SJCRH30 (cell line): ENCODE measurements around the gene FSTL4. TPM values are rescaled to one million over a fixed set of nuclear protein-coding genes. Genes with fewer than 3 reads are reported as not detected.

Source experiments
- DNase-seq, 2 experiments: peaks; one replicate each; pipeline ENCODE4 v3.0.0-alpha.2; 2015 to 2020
- H3K27ac ChIP-seq: fragments of 250-450 bp; sonication (Bioruptor Pico); 2 replicates; pipeline ENCODE4 v1.5.1; 2020; ENCODE audit warnings: mild to moderate bottlenecking, moderate library complexity
- H3K27me3 ChIP-seq: fragments of 250-450 bp; sonication (Bioruptor Pico); 2 replicates; pipeline ENCODE4 v1.5.1; 2020; ENCODE audit warnings: mild to moderate bottlenecking, moderate library complexity
- H3K36me3 ChIP-seq: fragments of 250-450 bp; sonication (Bioruptor Pico); 2 replicates; pipeline ENCODE4 v1.5.1; 2020; ENCODE audit warnings: mild to moderate bottlenecking, moderate library complexity
- H3K4me1 ChIP-seq: fragments of 250-450 bp; sonication (Bioruptor Pico); 2 replicates; pipeline ENCODE4 v1.5.1; 2020; ENCODE audit warnings: mild to moderate bottlenecking, moderate library complexity
- H3K4me3 ChIP-seq: fragments of 250-450 bp; sonication (Bioruptor Pico); 2 replicates; pipeline ENCODE4 v1.5.1; 2020; ENCODE audit warnings: mild to moderate bottlenecking, moderate library complexity
- H3K9me3 ChIP-seq: fragments of 250-450 bp; sonication (Bioruptor Pico); replicated peaks from 2 replicates; pipeline ENCODE4 v1.5.1; 2020; ENCODE audit warnings: mild to moderate bottlenecking, moderate library complexity
- total RNA-seq: library from RNA; depleted of rRNA; stranded (reverse); fragments of >200 nt; shearing (Covaris generic); gene quantifications from 2 replicates; pipeline ENCODE4 v1.2.3, GENCODE V29; 2014

The FSTL4 gene
- total RNA-seq, 1 experiment from 2014 or later, result 7.1 TPM

DNA sequence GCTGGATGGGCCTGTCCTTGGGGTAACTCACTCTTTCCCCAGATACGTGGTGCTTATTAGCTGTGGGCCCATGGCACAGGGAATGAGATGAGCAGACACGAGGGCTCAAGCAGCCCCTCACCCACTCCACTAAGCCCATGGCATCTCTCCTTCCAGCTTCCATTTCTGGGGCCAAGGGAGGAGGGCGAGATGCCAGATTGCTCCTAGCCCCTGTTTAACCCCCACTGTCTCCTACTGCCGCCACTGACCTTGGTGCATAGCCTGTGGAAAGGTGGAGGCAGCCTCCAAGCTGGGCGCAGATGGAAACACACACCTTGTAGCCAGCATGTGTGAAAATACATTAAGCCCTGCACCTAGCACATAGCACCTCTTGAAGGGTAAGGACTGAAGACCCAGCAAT, 167.6 kb downstream of the FSTL4 start:
- H3K4me3 ChIP-seq, result no peak overlapping the region
- DNase-seq, result no peak
- no peak overlapping the region for H3K27ac ChIP-seq
- H3K4me1 ChIP-seq, result no peaks in the 10 kb centered on the region; the same call in 1 of the 2 replicates
- H3K36me3 ChIP-seq, result no peaks in the 10 kb centered on the region
- no peaks in the 10 kb centered on the region for H3K27me3 ChIP-seq
- H3K9me3 ChIP-seq, result no peaks in the 10 kb centered on the region

GRCh38 chr5:133441166-133441815, 171.1 kb downstream of the FSTL4 start:
- H3K9me3 ChIP-seq, result no peaks in the 10 kb centered on the region; the same call in 1 of the 2 replicates
- no peak for DNase-seq
- no peaks in the 10 kb centered on the region for H3K27me3 ChIP-seq
- H3K27ac ChIP-seq, result no peak overlapping the region
- H3K4me3 ChIP-seq, result no peak overlapping the region
- no peaks in the 10 kb centered on the region for H3K36me3 ChIP-seq
- H3K4me1 ChIP-seq, result no peaks in the 10 kb centered on the region

DNA sequence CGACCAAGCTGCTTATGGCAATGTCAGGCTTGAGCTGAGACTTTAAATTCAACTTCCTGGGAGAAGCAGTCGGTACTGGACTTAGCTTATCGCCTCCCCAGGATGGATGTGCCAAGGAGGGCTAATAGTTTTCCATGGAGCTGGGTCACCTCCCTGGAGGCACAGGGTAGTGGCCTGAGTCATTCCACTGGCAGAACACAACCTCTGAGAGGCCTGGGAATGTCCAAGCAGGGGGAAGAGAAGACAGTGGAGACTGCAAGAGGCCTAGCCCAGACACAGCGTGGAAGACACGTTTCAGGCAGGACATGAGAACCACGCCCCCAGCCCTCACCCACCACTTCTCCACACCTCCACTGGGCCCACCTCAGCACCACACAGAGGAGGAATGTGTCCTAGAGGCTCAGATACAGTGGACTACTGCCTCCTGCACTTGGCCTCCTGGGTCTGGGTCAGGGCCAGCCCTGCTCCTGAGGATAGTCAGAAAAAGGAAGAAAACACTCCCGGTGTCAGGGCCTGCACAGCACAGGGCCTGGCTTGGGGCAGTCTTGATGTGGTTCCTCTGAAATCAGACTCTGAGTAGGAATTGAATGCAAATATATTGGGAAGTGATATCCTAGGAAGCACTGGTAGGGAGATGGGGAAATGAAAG, 171.8 kb downstream of the FSTL4 start:
- no peaks in the 10 kb centered on the region for H3K27me3 ChIP-seq
- H3K4me3 ChIP-seq, result no peak overlapping the region
- H3K36me3 ChIP-seq, result no peaks in the 10 kb centered on the region
- no peak for DNase-seq
- no peak overlapping the region for H3K27ac ChIP-seq
- no peaks in the 10 kb centered on the region for H3K4me1 ChIP-seq
- no peaks in the 10 kb centered on the region; the same call in 1 of the 2 replicates for H3K9me3 ChIP-seq

DNA sequence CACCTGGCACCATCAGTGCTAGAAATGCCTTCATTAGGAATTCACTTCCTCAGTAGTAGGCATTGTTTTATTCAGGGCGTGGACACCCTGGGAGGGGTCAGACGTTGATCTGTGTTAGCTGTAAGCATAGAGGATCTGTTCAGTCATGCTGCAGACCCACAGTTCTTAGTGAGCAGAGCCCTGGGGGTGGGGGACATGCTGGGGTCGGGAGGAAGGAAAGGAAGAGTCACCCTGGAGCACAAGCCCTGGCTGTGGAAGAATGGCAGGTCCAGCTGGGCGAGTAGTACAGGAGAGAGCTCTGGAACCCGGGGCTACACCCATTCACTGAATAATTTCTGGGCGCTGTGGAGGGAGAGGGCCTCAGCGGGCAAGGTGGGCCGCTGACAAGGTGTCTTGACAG, 172.5 kb downstream of the FSTL4 start:
- Histone ChIP-seq H3K36me3 (no peaks in the 10 kb centered on the region), H3K27me3 (no peaks in the 10 kb centered on the region), H3K27ac (no peak overlapping the region), H3K4me3 (no peak overlapping the region), H3K9me3 (no peaks in the 10 kb centered on the region; the same call in 1 of the 2 replicates), H3K4me1 (no peaks in the 10 kb centered on the region)
- no peak for DNase-seq

- no peak for DNase-seq
- H3K36me3 ChIP-seq, result no peaks in the 10 kb centered on the region
- no peak overlapping the region for H3K27ac ChIP-seq
Measured at GRCh38 chr5:133438487-133438886, 173.9 kb downstream of the FSTL4 start.

GRCh38 chr5:133434336-133434735, 178.0 kb downstream of the FSTL4 start:
- no peaks in the 10 kb centered on the region for H3K27me3 ChIP-seq
- H3K4me3 ChIP-seq, result no peak overlapping the region
- no peaks in the 10 kb centered on the region; the same call in 1 of the 2 replicates for H3K9me3 ChIP-seq
- H3K27ac ChIP-seq, result no peak overlapping the region
- H3K36me3 ChIP-seq, result no peaks in the 10 kb centered on the region
- H3K4me1 ChIP-seq, result no peaks in the 10 kb centered on the region
- no peak for DNase-seq

More at GRCh38 chr5:133438487-133438886, 173.9 kb downstream of the FSTL4 start:
- H3K27me3 ChIP-seq, result no peaks in the 10 kb centered on the region
- no peak overlapping the region for H3K4me3 ChIP-seq
- H3K4me1 ChIP-seq, result no peaks in the 10 kb centered on the region
- H3K9me3 ChIP-seq, result no peaks in the 10 kb centered on the region; the same call in 1 of the 2 replicates

GRCh38 chr5:133433641-133434040, 178.7 kb downstream of the FSTL4 start:
- Histone ChIP-seq H3K36me3 (no peaks in the 10 kb centered on the region), H3K4me3 (no peak overlapping the region), H3K9me3 (no peaks in the 10 kb centered on the region; the same call in 1 of the 2 replicates), H3K4me1 (no peaks in the 10 kb centered on the region), H3K27ac (no peak overlapping the region), H3K27me3 (no peaks in the 10 kb centered on the region)
- no peak for DNase-seq

- Histone ChIP-seq H3K36me3 (no peaks in the 10 kb centered on the region), H3K27ac (no peak overlapping the region), H3K27me3 (no peaks in the 10 kb centered on the region), H3K4me1 (no peaks in the 10 kb centered on the region), H3K9me3 (no peaks in the 10 kb centered on the region; the same call in 1 of the 2 replicates), H3K4me3 (no peak overlapping the region)
- no peak for DNase-seq
Measured at GRCh38 chr5:133432956-133433532, 179.3 kb downstream of the FSTL4 start.

DNA sequence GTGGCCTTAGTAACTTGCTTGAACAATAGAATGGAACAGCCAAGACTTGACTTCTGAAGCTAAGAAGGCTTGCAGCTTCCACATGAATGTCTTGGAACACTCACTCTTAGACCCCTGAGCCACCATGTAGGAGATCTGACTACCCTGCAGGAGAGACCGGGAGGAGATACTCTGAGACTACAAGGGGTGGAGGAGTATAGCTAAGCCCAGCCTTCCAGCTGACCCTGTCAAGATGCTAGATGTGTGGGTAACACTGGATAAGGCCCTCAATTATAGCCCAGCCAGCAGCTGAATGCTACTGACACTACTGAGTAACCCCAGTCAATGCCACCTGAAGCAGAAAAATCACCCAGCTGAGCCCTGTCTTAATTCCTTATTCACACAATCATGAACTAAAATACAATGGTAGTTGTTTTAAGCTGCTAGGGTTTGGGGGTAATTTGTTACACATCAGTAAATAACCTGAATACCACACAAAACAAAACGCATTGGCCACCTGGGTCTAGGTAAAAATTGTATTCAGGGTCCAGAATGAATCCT, 180.9 kb downstream of the FSTL4 start:
- no peak for DNase-seq
- Histone ChIP-seq H3K36me3 (no peaks in the 10 kb centered on the region), H3K4me1 (no peaks in the 10 kb centered on the region), H3K9me3 (no peaks in the 10 kb centered on the region), H3K27ac (no peak overlapping the region), H3K4me3 (no peak overlapping the region), H3K27me3 (no peaks in the 10 kb centered on the region)

DNA sequence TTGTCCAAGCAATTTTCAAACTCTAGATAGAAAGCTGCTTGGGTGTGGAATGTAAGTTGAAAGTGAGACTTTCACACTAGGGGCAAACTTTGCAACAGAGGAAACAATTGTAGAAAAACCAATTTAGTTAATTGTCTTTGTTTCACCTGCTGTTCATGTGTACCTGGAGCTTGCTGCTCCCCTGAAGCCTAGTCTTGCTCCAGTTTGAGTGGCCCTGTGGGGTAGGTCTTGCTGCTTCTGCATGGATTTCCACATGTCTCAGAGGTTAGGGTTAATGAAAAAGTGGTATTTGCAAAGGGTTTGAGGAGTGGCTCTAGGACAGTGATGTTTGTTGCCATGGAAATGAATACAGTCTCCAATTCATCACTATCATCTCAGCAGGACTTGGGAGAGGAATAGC, 182.2 kb downstream of the FSTL4 start:
- Histone ChIP-seq H3K4me1 (no peaks in the 10 kb centered on the region), H3K4me3 (no peak overlapping the region), H3K36me3 (no peaks in the 10 kb centered on the region), H3K9me3 (no peaks in the 10 kb centered on the region), H3K27me3 (no peaks in the 10 kb centered on the region), H3K27ac (no peak overlapping the region)
- no peak for DNase-seq

- Histone ChIP-seq H3K4me3 (no peak overlapping the region), H3K27me3 (no peaks in the 10 kb centered on the region), H3K27ac (no peak overlapping the region), H3K9me3 (no peaks in the 10 kb centered on the region), H3K4me1 (no peaks in the 10 kb centered on the region), H3K36me3 (no peaks in the 10 kb centered on the region)
- no peak for DNase-seq
Measured at GRCh38 chr5:133429046-133429445, 183.3 kb downstream of the FSTL4 start.

- Histone ChIP-seq H3K4me3 (no peak overlapping the region), H3K27ac (no peak overlapping the region), H3K27me3 (no peaks in the 10 kb centered on the region), H3K9me3 (no peaks in the 10 kb centered on the region), H3K4me1 (no peaks in the 10 kb centered on the region), H3K36me3 (no peaks in the 10 kb centered on the region)
- DNase-seq, result no peak
Measured at GRCh38 chr5:133428072-133428660, 184.2 kb downstream of the FSTL4 start.

GRCh38 chr5:133427121-133427777, 185.1 kb downstream of the FSTL4 start:
- no peaks in the 10 kb centered on the region for H3K9me3 ChIP-seq
- H3K27me3 ChIP-seq, result no peaks in the 10 kb centered on the region
- no peaks in the 10 kb centered on the region for H3K36me3 ChIP-seq
- DNase-seq, result no peak
- no peak overlapping the region for H3K27ac ChIP-seq
- no peak overlapping the region for H3K4me3 ChIP-seq
- H3K4me1 ChIP-seq, result no peaks in the 10 kb centered on the region

DNA sequence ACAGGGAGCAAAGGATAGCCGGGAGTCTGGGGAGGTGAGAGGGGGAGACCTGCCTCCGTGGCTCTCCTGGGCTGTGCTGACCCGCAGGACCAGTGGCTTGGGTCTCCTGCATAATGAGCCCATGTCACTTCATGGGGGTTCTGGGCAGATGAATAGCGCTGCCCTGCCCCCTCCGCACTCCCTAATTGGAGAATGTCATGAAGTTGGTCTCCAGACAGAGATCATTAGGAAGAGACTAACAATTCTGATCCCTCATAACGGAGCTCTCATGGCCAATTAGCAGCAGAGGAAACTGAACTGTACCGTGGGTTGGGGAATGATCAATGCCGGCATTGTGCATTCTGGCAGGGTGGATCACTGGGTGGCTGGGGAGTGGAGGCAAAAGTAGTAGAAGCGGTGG, 186.1 kb downstream of the FSTL4 start:
- H3K9me3 ChIP-seq, result no peaks in the 10 kb centered on the region
- no peak overlapping the region for H3K27ac ChIP-seq
- DNase-seq, result no peak
- H3K4me3 ChIP-seq, result no peak overlapping the region
- H3K27me3 ChIP-seq, result no peaks in the 10 kb centered on the region
- no peaks in the 10 kb centered on the region for H3K4me1 ChIP-seq
- H3K36me3 ChIP-seq, result no peaks in the 10 kb centered on the region
